Pericardium fibroblast (primary cell): ENCODE results near the gene USO1. TPM values are rescaled to one million over a fixed set of nuclear protein-coding genes. Genes with fewer than 3 reads are reported as not detected.

Experiments
- total RNA-seq: library from RNA; depleted of rRNA; stranded (reverse); fragments of >200 nt; gene quantifications from 2 replicates; pipeline ENCODE4 v1.2.3, GENCODE V29; 2015

Gene USO1
- 63.8 and 77.3 TPM in 2 replicates for total RNA-seq

GRCh38 chr4:75724066-75724866, at the start of gene USO1:
Gene USO1, plus strand, starts transcription at chr4:75724577. Its CDS starts 243 bp downstream, at chr4:75724820.

Other genes starting within 250 kb of the USO1 start
- gene RCHY1, start 210.2 kb upstream of the USO1 start, total RNA-seq: 17.4 and 22.6 TPM in 2 replicates
- 5.1 and 6.4 TPM in 2 replicates for gene THAP6, start 210.1 kb upstream of the USO1 start, total RNA-seq
- gene ODAPH, start 168.5 kb upstream of the USO1 start, total RNA-seq: not detected in 2 replicates
- gene CDKL2, start 94.0 kb upstream of the USO1 start, total RNA-seq: under 0.01 and 0.12 TPM in 2 replicates
- 66.4 and 90.3 TPM in 2 replicates for gene G3BP2, start 51.2 kb upstream of the USO1 start, total RNA-seq
- not detected in 2 replicates for gene PPEF2, start 177.9 kb downstream of the USO1 start, total RNA-seq
- gene NAAA, start 216.4 kb downstream of the USO1 start, total RNA-seq: 43.0 and 67.9 TPM in 2 replicates